ENCODE results near the gene ATP10A.

Gene ATP10A

DNA sequence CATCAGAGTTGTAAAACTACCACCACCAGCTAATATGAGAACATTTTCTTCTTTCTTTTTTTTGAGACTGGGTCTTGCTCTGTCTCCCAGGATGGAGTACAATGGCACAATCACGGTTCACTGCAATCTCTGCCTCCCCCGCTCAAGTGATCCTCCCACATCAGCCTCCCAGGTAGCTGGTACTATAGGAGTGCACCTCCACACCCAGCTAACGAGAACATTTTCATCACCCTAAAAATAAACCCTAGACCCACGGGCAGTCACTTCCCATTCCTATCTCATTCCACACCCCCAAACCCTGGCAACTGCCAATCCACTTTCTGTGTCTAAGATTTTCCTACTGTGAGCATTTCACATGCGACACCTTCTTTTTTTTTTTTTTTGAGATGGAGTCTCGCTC lies 130.9 kb downstream of the ATP10A start:
- Histone ChIP-seq H3K4me1 (ENCODE audit: control insufficient read depth, insufficient read depth, low read length) (peaks cover 24% of the 10 kb centered on the region), H3K9ac (ENCODE audit: low read length) (no peak overlapping the region)
- DNase-seq (ENCODE audit: low read depth), result no peak

DNA sequence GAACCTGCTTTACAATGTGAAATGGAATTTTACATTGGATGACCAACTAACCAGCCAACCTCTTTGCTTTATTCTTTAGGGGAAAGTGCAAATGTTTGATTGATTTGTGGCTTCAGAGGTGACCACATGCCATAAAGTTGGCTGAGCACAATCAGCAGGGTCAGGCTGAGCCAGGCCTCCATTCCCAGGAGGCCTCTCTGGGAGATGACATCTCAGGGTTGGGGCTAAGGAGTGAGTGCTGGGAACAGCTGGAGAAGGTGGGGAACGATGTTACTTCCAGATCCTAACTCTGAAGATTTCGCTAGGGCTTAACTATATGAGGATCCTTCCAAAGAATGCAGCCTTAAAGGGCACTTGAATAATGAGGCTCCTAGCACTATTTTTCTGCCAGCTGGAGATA lies 131.7 kb downstream of the ATP10A start:
- no peak overlapping the region for H3K4me3 ChIP-seq (ENCODE audit: low read length)
- DNase-seq (ENCODE audit: low read depth), result no peak
- no peaks in the 10 kb centered on the region for H3K27me3 ChIP-seq (replicated peaks; ENCODE audit: control insufficient read depth, insufficient read depth, low read length)

More for the DNA sequence above, 130.9 kb downstream of the ATP10A start:
- Histone ChIP-seq H3K9me3 (ENCODE audit: control insufficient read depth, low read length) (no peaks in the 10 kb centered on the region), H3K36me3 (ENCODE audit: control insufficient read depth, insufficient read depth, low read length, severe bottlenecking) (peaks cover 10% of the 10 kb centered on the region), H3K4me3 (ENCODE audit: low read length) (no peak overlapping the region), H3K27me3 (replicated peaks; ENCODE audit: control insufficient read depth, insufficient read depth, low read length) (no peaks in the 10 kb centered on the region)

DNA sequence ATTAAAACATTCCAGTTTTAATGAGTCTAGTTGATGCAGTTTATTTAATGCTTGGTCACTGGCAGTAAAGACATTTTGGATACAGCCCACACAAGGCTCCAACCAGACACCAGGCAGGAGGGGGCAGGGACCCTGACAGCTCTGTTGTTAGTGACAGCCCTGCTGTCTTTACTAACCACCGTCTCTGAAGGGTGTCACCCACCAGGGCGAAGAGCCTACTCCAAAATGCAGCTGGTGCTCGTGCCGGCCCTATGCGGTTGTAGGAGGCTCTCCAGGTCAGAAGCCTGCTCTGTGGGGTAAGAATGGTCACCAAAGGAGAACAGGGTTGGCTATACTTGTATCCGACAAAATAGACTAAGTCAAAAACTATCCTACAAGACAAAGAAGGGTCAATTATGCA lies 132.2 kb downstream of the ATP10A start:
- H3K4me1 ChIP-seq (ENCODE audit: control insufficient read depth, insufficient read depth, low read length), result peaks cover 13% of the 10 kb centered on the region
- H3K4me3 ChIP-seq (ENCODE audit: low read length), result no peak overlapping the region
- DNase-seq (ENCODE audit: low read depth), result no peak
- peaks cover 12% of the 10 kb centered on the region for H3K36me3 ChIP-seq (ENCODE audit: control insufficient read depth, insufficient read depth, low read length, severe bottlenecking)
- no peaks in the 10 kb centered on the region for H3K27me3 ChIP-seq (replicated peaks; ENCODE audit: control insufficient read depth, insufficient read depth, low read length)
- H3K9me3 ChIP-seq (ENCODE audit: control insufficient read depth, low read length), result no peaks in the 10 kb centered on the region
- no peak overlapping the region for H3K9ac ChIP-seq (ENCODE audit: low read length)

More for the DNA sequence above, 131.7 kb downstream of the ATP10A start:
- Histone ChIP-seq H3K4me1 (ENCODE audit: control insufficient read depth, insufficient read depth, low read length) (peaks cover 17% of the 10 kb centered on the region), H3K36me3 (ENCODE audit: control insufficient read depth, insufficient read depth, low read length, severe bottlenecking) (peaks cover 10% of the 10 kb centered on the region), H3K9ac (ENCODE audit: low read length) (no peak overlapping the region), H3K9me3 (ENCODE audit: control insufficient read depth, low read length) (no peaks in the 10 kb centered on the region)

- H3K4me3 ChIP-seq (ENCODE audit: low read length), result no peak overlapping the region
- DNase-seq (ENCODE audit: low read depth), result no peak
These were observed 134.3 kb downstream of the ATP10A start for GRCh38 chr15:25728816-25729215.

DNA sequence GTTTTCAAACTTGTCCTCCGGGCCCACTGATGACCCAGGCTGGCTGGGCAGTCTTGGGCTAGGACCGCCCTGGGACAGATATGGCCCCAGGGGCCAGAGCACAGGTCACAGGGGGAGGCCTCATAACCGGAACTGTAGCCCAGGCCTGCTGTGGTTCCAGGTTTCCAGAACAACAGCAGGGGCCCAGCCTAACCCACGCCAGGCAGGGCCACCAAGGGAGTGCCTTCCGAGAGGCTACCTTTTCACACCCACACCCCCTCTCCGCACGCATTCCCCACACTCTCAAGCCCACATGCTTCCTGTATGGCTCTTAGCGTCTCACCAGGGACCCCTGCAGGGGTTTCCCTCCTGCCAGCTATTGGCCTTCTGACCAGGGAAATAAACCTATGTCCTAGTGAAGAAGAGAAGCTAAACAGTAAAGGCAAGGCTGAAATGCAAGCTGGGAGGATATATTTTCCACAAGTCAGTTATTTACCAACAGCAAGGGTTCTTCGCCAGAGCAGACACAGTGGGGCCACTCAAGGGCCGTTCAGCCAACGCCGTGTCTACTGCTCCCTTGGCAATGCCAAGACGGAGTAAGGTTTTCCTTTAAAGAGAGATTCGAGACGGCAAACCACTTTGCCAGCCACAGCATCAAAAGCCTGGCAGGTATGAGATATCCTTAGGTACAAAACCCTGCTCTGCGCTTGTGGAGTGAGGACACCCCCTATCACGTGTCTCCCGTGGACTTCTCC lies 135.1 kb downstream of the ATP10A start:
- peaks cover 13% of the 10 kb centered on the region for H3K4me1 ChIP-seq (ENCODE audit: control insufficient read depth, insufficient read depth, low read length)
- no peak overlapping the region for H3K9ac ChIP-seq (ENCODE audit: low read length)
- peaks cover 27% of the 10 kb centered on the region for H3K36me3 ChIP-seq (ENCODE audit: control insufficient read depth, insufficient read depth, low read length, severe bottlenecking)
- no peak overlapping the region for H3K4me3 ChIP-seq (ENCODE audit: low read length)
- H3K9me3 ChIP-seq (ENCODE audit: control insufficient read depth, low read length), result no peaks in the 10 kb centered on the region
- DNase-seq (ENCODE audit: low read depth), result no peak
- no peaks in the 10 kb centered on the region for H3K27me3 ChIP-seq (replicated peaks; ENCODE audit: control insufficient read depth, insufficient read depth, low read length)

More at GRCh38 chr15:25728816-25729215, 134.3 kb downstream of the ATP10A start:
- H3K9me3 ChIP-seq (ENCODE audit: control insufficient read depth, low read length), result no peaks in the 10 kb centered on the region
- no peaks in the 10 kb centered on the region for H3K27me3 ChIP-seq (replicated peaks; ENCODE audit: control insufficient read depth, insufficient read depth, low read length)
- H3K9ac ChIP-seq (ENCODE audit: low read length), result no peak overlapping the region
- H3K36me3 ChIP-seq (ENCODE audit: control insufficient read depth, insufficient read depth, low read length, severe bottlenecking), result peaks cover 23% of the 10 kb centered on the region
- H3K4me1 ChIP-seq (ENCODE audit: control insufficient read depth, insufficient read depth, low read length), result peaks cover 13% of the 10 kb centered on the region

- H3K4me3 ChIP-seq (ENCODE audit: low read length), result no peak overlapping the region
- peaks cover 27% of the 10 kb centered on the region for H3K36me3 ChIP-seq (ENCODE audit: control insufficient read depth, insufficient read depth, low read length, severe bottlenecking)
- no peak overlapping the region for H3K9ac ChIP-seq (ENCODE audit: low read length)
- H3K4me1 ChIP-seq (ENCODE audit: control insufficient read depth, insufficient read depth, low read length), result peaks cover 12% of the 10 kb centered on the region
- no peak for DNase-seq (ENCODE audit: low read depth)
- no peaks in the 10 kb centered on the region for H3K27me3 ChIP-seq (replicated peaks; ENCODE audit: control insufficient read depth, insufficient read depth, low read length)
- no peaks in the 10 kb centered on the region for H3K9me3 ChIP-seq (ENCODE audit: control insufficient read depth, low read length)
These were observed 136.0 kb downstream of the ATP10A start for GRCh38 chr15:25727116-25727515.

GRCh38 chr15:25725758-25726157 lies 137.4 kb downstream of the ATP10A start:
- Histone ChIP-seq H3K27me3 (replicated peaks; ENCODE audit: control insufficient read depth, insufficient read depth, low read length) (no peaks in the 10 kb centered on the region), H3K9me3 (ENCODE audit: control insufficient read depth, low read length) (no peaks in the 10 kb centered on the region), H3K4me3 (ENCODE audit: low read length) (no peak overlapping the region), H3K9ac (ENCODE audit: low read length) (no peak overlapping the region), H3K4me1 (ENCODE audit: control insufficient read depth, insufficient read depth, low read length) (no peaks in the 10 kb centered on the region), H3K36me3 (ENCODE audit: control insufficient read depth, insufficient read depth, low read length, severe bottlenecking) (peaks cover 39% of the 10 kb centered on the region)
- no peak for DNase-seq (ENCODE audit: low read depth)

- DNase-seq (ENCODE audit: low read depth), result no peak
- Histone ChIP-seq H3K27me3 (replicated peaks; ENCODE audit: control insufficient read depth, insufficient read depth, low read length) (no peaks in the 10 kb centered on the region), H3K4me3 (ENCODE audit: low read length) (no peak overlapping the region)
These were observed 138.2 kb downstream of the ATP10A start for GRCh38 chr15:25724899-25725298.

GRCh38 chr15:25721605-25721955 lies 141.5 kb downstream of the ATP10A start:
- H3K27me3 ChIP-seq (replicated peaks; ENCODE audit: control insufficient read depth, insufficient read depth, low read length), result no peaks in the 10 kb centered on the region
- H3K9me3 ChIP-seq (ENCODE audit: control insufficient read depth, low read length), result no peaks in the 10 kb centered on the region
- DNase-seq (ENCODE audit: low read depth), result no peak
- peaks cover 14% of the 10 kb centered on the region for H3K4me1 ChIP-seq (ENCODE audit: control insufficient read depth, insufficient read depth, low read length)
- H3K36me3 ChIP-seq (ENCODE audit: control insufficient read depth, insufficient read depth, low read length, severe bottlenecking), result peaks cover 44% of the 10 kb centered on the region
- H3K9ac ChIP-seq (ENCODE audit: low read length), result no peak overlapping the region
- H3K4me3 ChIP-seq (ENCODE audit: low read length), result no peak overlapping the region

More at GRCh38 chr15:25724899-25725298, 138.2 kb downstream of the ATP10A start:
- H3K4me1 ChIP-seq (ENCODE audit: control insufficient read depth, insufficient read depth, low read length), result no peaks in the 10 kb centered on the region
- no peaks in the 10 kb centered on the region for H3K9me3 ChIP-seq (ENCODE audit: control insufficient read depth, low read length)
- no peak overlapping the region for H3K9ac ChIP-seq (ENCODE audit: low read length)
- peaks cover 40% of the 10 kb centered on the region for H3K36me3 ChIP-seq (ENCODE audit: control insufficient read depth, insufficient read depth, low read length, severe bottlenecking)

GRCh38 chr15:25719101-25719985 lies 143.8 kb downstream of the ATP10A start:
- Histone ChIP-seq H3K4me3 (ENCODE audit: low read length) (no peak overlapping the region), H3K9ac (ENCODE audit: low read length) (no peak overlapping the region), H3K27me3 (replicated peaks; ENCODE audit: control insufficient read depth, insufficient read depth, low read length) (no peaks in the 10 kb centered on the region), H3K9me3 (ENCODE audit: control insufficient read depth, low read length) (no peaks in the 10 kb centered on the region), H3K36me3 (ENCODE audit: control insufficient read depth, insufficient read depth, low read length, severe bottlenecking) (peaks cover 31% of the 10 kb centered on the region), H3K4me1 (ENCODE audit: control insufficient read depth, insufficient read depth, low read length) (peaks cover 14% of the 10 kb centered on the region)
- no peak for DNase-seq (ENCODE audit: low read depth)

GRCh38 chr15:25718597-25718996 lies 144.5 kb downstream of the ATP10A start:
- no peak for DNase-seq (ENCODE audit: low read depth)
- Histone ChIP-seq H3K4me1 (ENCODE audit: control insufficient read depth, insufficient read depth, low read length) (peaks cover 14% of the 10 kb centered on the region), H3K9ac (ENCODE audit: low read length) (no peak overlapping the region)

More at GRCh38 chr15:25718597-25718996, 144.5 kb downstream of the ATP10A start:
- Histone ChIP-seq H3K4me3 (ENCODE audit: low read length) (no peak overlapping the region), H3K27me3 (replicated peaks; ENCODE audit: control insufficient read depth, insufficient read depth, low read length) (no peaks in the 10 kb centered on the region), H3K9me3 (ENCODE audit: control insufficient read depth, low read length) (no peaks in the 10 kb centered on the region), H3K36me3 (ENCODE audit: control insufficient read depth, insufficient read depth, low read length, severe bottlenecking) (peaks cover 29% of the 10 kb centered on the region)

Measured in adipocyte (in vitro differentiated cells).